HG03196 (cell line): ENCODE results near the gene DDX10.

Experiments used
- ATAC-seq: cut with Tn5 transposase; IDR thresholded peaks from one replicate; pipeline ENCODE4 v1.9.1; 2021; ENCODE audit not compliant: unreplicated experiment

The DDX10 gene

DNA sequence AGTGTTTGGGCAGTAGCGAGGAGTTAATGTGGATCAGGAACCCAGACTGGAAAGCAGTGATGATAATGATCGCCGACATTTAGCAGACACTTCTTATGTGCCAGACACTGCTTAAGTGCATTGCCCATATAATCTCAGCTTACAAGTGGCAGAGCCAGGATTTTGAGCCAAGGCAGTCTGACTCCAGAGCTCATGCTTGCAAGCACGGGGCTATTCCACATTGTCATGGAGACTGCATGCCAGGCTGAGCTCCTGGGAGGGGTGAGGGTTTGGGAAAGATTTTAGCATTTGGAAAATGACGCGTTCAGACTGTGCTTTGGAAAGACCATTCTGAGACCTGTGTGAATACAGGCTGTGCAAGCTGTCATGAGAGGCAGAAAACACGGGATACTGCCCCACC is 302.7 kb downstream of the DDX10 start:
- ATAC-seq, result no peak

DNA sequence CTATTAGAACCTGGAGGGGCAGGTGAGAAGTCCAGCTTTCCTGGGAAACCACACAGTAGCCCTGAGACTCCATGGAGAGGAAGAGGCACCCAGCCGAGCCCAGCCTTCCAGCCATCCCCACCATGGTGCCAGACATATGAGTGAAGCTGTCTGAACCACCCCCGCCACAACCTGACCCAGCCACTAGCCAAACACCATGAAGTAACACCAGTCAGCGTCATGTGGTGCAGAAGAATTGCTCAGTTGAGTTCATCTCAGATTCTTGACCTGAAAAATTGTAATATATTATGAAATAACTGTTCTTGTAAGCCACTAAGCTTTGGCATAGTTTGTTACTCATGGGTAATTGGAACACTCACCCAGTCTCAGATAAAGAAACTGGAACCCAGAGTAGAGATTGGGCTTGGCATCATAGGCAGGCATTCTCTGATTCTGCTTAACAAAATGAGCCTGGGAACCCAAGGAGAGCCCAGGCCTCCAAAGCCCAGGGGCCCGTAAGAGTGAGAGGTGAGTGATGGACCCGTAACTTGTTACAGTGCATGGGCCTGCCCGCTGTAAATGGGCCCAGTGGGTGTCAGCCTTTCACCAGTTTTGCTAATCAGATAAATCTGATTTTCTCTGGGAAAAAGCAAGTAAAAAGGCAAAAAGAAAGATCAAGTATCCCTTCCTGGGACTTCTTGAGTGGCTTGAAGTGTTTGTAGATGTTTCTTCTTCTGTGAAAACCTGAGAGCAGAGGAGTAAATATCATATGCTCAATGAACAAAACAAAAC is 305.5 kb downstream of the DDX10 start:
- no peak for ATAC-seq

DNA sequence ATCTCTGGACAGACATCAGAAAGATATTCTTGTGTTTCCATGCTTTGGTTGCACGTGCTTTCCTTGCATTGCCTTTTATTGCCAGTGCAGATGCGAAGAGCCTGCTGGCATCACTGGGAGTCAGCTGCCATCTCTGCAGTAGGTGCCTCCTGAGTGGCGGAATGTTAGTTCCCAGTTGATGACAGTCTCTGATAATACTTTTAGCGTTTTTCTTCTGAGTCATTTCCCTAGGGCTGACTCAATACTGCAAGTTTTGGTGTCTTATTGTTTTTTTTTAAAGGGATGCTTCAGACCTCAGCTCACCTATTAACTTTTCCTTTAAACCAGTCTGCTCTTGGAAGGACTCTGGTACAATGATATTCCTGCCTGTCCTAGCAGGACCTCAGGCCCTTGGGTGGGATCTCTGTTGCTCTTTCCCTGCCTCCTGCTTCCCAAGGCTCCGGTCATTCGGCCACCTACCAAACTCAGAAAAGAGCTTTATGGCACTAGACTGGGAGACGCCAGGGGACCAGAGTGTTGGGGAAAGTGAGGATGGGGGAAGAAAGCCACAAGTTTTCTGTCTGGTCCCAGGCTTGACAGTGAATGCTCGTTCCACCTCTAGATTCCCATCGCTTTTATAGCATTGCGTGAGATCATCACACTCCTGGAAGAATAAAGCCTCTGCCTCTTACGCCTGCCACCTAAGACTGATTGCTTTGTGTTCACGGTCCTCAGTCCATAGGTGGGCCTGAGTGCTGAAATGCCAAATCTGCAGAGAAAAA is 308.7 kb downstream of the DDX10 start:
- ATAC-seq, result no peak

DNA sequence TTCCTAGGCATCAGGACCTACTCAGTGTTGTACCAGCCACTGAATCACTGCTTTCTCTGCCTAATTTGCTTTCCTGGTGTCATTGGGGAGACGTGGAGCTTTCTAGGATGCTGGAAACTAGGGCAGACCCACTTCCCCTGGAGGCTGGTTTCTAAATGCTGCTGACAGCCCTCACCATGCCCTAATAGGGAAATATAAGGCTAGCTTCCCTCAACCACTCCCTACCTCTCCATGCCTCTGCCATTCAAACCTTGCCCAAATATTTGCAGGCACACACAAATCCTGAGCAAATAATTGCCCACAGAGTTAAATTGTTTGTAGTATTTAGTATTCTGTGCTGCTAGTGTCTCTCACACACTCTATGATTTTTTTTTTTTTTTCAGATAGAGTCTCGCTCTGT is 310.2 kb downstream of the DDX10 start:
- no peak for ATAC-seq

DNA sequence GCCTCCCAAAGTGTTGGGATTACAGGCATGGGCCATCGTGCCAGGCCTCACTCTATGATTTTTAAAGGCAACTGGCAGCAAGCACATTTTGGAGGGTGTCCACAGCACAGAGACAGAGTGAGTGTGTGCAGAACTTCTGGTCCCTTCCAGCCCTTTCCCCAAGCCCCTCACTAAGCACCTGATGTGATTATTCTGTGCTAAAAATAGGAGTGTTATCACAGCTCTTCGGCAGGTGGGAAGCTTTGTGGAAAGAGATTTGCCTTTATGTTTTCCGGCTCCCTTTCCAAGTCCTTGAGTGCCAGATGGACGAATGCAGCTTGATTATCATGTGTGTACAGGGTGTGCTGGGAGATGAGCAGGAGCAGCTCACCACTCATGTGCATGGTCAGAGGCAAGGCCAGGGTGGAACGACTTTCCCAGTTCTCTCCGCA is 310.8 kb downstream of the DDX10 start:
- no peak for ATAC-seq

DNA sequence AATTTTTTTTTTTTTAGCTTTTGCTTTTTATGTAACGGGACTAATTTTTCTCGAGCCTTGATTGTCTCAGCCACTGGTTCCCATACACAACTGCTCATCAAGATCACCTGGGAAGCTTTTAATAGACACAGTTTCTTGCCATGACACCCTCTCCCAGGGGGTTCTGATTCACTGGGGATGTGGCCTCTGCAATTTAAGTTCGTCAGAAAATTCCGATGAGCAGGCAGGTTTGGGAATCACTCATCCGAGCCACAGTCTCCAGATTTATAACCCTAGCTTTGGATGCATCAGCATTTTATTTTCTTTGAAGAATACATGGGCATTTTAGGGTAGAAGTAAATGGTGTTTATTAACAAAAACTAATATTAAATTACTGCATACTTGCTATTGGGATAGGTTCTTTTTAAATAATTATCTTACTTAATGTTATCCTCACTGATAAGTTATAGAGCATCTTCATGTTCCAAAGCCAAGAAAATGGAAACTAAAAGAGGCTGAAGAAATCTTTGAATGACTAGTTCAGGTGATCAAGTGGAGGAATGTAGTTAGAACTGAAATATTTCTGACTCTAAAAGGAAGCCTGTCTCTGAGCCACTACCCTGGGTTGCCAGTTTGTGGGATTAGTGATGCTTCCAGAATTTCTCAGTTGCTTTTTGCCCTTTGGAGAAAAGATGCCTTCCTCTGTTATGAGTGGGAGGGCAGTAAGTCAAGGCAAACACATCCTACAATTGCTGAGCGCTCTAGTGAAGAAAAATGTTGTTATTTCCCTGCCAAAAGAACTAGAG is 319.0 kb downstream of the DDX10 start:
- no peak for ATAC-seq

DNA sequence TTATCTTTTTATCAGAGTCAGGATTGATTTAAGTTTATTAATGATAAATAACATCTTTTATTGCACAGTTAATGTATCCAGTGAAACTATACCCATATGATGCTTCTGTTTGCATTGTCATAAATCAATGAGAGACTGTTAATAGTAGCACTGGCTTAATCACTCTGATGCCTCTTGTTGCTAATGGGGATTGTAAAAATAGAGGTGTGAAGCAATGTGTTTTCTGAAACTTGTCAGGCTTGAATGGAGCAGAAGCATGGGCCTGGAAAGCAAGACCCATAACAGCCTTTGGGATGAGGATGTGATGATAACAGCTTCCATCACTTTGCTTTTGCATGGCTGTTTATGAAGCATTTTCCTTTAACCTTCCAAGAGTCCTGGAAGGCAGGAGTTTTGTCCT is 319.7 kb downstream of the DDX10 start:
- no peak for ATAC-seq

DNA sequence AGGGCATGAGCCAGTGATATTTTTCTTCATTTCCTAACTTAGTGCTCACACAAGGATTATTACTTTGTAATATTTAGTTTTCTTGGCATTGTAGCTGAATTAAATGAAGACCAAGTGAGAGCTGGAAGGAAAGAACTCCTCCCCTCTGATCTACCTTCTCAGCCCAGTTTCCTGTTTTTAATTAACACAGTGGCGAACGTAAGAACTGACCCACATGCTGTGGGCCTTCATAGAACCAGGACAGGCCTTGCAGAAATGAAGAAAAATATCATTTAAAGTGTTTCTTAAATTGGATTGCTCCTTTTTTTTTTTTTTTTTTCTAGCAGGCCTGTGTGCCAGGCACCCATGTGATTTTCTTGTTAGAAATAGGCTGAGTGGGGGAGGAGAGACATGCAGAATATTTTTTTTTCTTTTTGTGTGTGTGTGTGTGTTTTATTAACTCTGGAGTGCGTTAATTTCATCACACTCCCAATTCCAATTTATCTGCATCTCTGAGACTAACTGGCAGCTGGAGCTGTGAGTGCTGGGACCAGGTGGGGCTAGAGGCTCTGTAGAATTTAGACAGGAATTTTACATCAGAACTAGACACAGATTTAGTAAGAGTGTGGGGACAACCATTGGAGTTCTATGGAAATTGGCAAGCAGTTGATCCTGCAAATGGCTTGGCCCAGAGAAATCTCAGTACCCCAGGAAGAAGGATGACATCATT is 320.5 kb downstream of the DDX10 start:
- no peak for ATAC-seq

DNA sequence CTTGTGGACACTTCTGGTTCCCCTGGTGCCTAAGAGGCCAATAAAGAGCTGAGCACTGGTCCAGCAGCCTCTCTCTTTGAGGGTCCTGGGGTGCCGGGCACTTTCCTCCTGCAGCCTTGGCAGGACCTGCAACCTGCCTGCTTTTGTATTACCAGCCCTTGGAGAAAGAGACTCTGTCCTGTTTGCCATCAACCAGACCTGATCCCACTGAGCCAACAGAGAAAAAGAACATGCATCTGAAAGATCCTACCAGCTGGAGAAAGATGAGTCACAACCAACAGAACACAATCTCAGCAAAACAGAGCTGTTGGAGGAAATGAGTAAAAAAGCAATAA is 321.0 kb downstream of the DDX10 start:
- no peak for ATAC-seq
